ENCODE results near the gene SHISA7.

Gene SHISA7

GRCh38 chr19:55474269-55475265 lies 31.5 kb upstream of the SHISA7 start:
- Histone ChIP-seq H3K4me1 (ENCODE audit: low read depth, poor library complexity, severe bottlenecking) (peaks cover 17% of the 10 kb centered on the region), H3K4me3 (IDR thresholded peaks at IDR 0.05; ENCODE audit: insufficient read depth, low read depth, low read length) (no peak overlapping the region), H3K9ac (no peak overlapping the region), H3K79me2 (ENCODE audit: insufficient read depth, low read depth) (peaks cover 10% of the 10 kb centered on the region; the same call in 1 of the 2 replicates), H3K36me3 (ENCODE audit: insufficient read depth) (no peaks in the 10 kb centered on the region), H2AFZ (ENCODE audit: low read depth) (no peak overlapping the region), H3K4me2 (no peak overlapping the region), H4K20me1 (ENCODE audit: insufficient read depth) (no peaks in the 10 kb centered on the region), H3K27ac (no peak overlapping the region), H3K27me3 (ENCODE audit: insufficient read depth, low read depth) (peaks cover 8% of the 10 kb centered on the region; the same call in 1 of the 2 replicates)
- TF ChIP-seq CTCF (conservative IDR thresholded peaks at IDR 0.05; ENCODE audit: low read depth, low read length), result no peak

- Histone ChIP-seq H3K4me1 (ENCODE audit: low read depth, poor library complexity, severe bottlenecking) (peaks cover 9% of the 10 kb centered on the region), H3K27me3 (ENCODE audit: insufficient read depth, low read depth) (peaks cover 8% of the 10 kb centered on the region; the same call in 1 of the 2 replicates), H3K4me3 (IDR thresholded peaks at IDR 0.05; ENCODE audit: insufficient read depth, low read depth, low read length) (no peak overlapping the region), H3K79me2 (ENCODE audit: insufficient read depth, low read depth) (peaks cover 6% of the 10 kb centered on the region; the same call in 1 of the 2 replicates), H3K27ac (no peak overlapping the region), H3K9ac (no peak overlapping the region), H2AFZ (ENCODE audit: low read depth) (no peak overlapping the region), H3K36me3 (ENCODE audit: insufficient read depth) (no peaks in the 10 kb centered on the region), H3K4me2 (no peak overlapping the region), H4K20me1 (ENCODE audit: insufficient read depth) (no peaks in the 10 kb centered on the region)
- no peak for TF ChIP-seq CTCF (conservative IDR thresholded peaks at IDR 0.05; ENCODE audit: low read depth, low read length)
These were observed 30.3 kb upstream of the SHISA7 start for GRCh38 chr19:55473225-55474012.

- Histone ChIP-seq H3K79me2 (ENCODE audit: insufficient read depth, low read depth) (0 out of 2 replicates have a peak, but pooled peaks cover under 1% of the 10 kb centered on the region), H3K4me2 (no peak overlapping the region), H3K27ac (no peak overlapping the region), H3K36me3 (ENCODE audit: insufficient read depth) (no peaks in the 10 kb centered on the region), H2AFZ (ENCODE audit: low read depth) (no peak overlapping the region), H3K27me3 (ENCODE audit: insufficient read depth, low read depth) (peaks cover 10% of the 10 kb centered on the region; the same call in 1 of the 2 replicates), H3K4me1 (ENCODE audit: low read depth, poor library complexity, severe bottlenecking) (peaks cover 9% of the 10 kb centered on the region), H4K20me1 (ENCODE audit: insufficient read depth) (no peaks in the 10 kb centered on the region), H3K9ac (no peak overlapping the region), H3K4me3 (IDR thresholded peaks at IDR 0.05; ENCODE audit: insufficient read depth, low read depth, low read length) (no peak overlapping the region)
- TF ChIP-seq CTCF (conservative IDR thresholded peaks at IDR 0.05; ENCODE audit: low read depth, low read length), result no peak
These were observed 29.4 kb upstream of the SHISA7 start for GRCh38 chr19:55472463-55472862.

GRCh38 chr19:55471266-55471665 lies 28.2 kb upstream of the SHISA7 start:
- H3K4me2 ChIP-seq, result no peak overlapping the region
- H3K27me3 ChIP-seq (ENCODE audit: insufficient read depth, low read depth), result peaks cover 20% of the 10 kb centered on the region; the same call in 1 of the 2 replicates
- H3K36me3 ChIP-seq (ENCODE audit: insufficient read depth), result no peaks in the 10 kb centered on the region
- H3K9ac ChIP-seq, result no peak overlapping the region
- no peak overlapping the region for H3K27ac ChIP-seq
- no peak overlapping the region for H2AFZ ChIP-seq (ENCODE audit: low read depth)
- H3K79me2 ChIP-seq (ENCODE audit: insufficient read depth, low read depth), result no peaks in the 10 kb centered on the region
- no peaks in the 10 kb centered on the region for H4K20me1 ChIP-seq (ENCODE audit: insufficient read depth)
- H3K4me1 ChIP-seq (ENCODE audit: low read depth, poor library complexity, severe bottlenecking), result peaks cover 9% of the 10 kb centered on the region
- H3K4me3 ChIP-seq (IDR thresholded peaks at IDR 0.05; ENCODE audit: insufficient read depth, low read depth, low read length), result no peak overlapping the region
- no peak for TF ChIP-seq CTCF (conservative IDR thresholded peaks at IDR 0.05; ENCODE audit: low read depth, low read length)
